HEK293 (cell line): Measurements from ENCODE around the gene ZNF747.

Experiments
- IKZF3 ChIP-seq: fragments of 450-650 bp; IDR thresholded peaks from 2 replicates; pipeline ENCODE4 v1.5.0; 2018; ENCODE audit warnings: missing biosample characterization, mild to moderate bottlenecking, missing genetic modification characterization, moderate library complexity
- KLF16 ChIP-seq: fragments of 450-650 bp; formaldehyde crosslinking; IDR thresholded peaks from 2 replicates; pipeline ENCODE4 v1.5.1; 2017; ENCODE audit warnings: missing biosample characterization, missing genetic modification characterization
- KLF17 ChIP-seq: fragments of 450-650 bp; formaldehyde crosslinking; IDR thresholded peaks from 2 replicates; pipeline ENCODE4 v1.5.1; 2016; ENCODE audit warnings: missing biosample characterization, missing genetic modification characterization
- SCRT2 ChIP-seq: fragments of 450-650 bp; formaldehyde crosslinking; IDR thresholded peaks from 2 replicates; pipeline ENCODE4 v1.5.1; 2016; ENCODE audit warnings: missing biosample characterization, missing genetic modification characterization
- SETDB1 ChIP-seq: IDR thresholded peaks from one replicate; pipeline ENCODE4 v1.6.1; 2017; ENCODE audit warnings: mild to moderate bottlenecking, low read length, moderate library complexity, mixed read lengths; ENCODE audit not compliant: insufficient read length
- SP2 ChIP-seq: fragments of 450-650 bp; formaldehyde crosslinking; IDR thresholded peaks from 2 replicates; pipeline ENCODE4 v1.5.1; 2016; ENCODE audit warnings: missing biosample characterization, missing genetic modification characterization
- ZNF23 ChIP-seq: fragments of 450-650 bp; formaldehyde crosslinking; IDR thresholded peaks from 2 replicates; pipeline ENCODE4 v1.5.1; 2016; ENCODE audit warnings: missing biosample characterization, missing genetic modification characterization, borderline replicate concordance
- ZNF292 ChIP-seq: fragments of 450-650 bp; formaldehyde crosslinking; IDR thresholded peaks from 2 replicates; pipeline ENCODE4 v1.5.1; 2016; ENCODE audit warnings: low read depth, missing biosample characterization, missing genetic modification characterization, borderline replicate concordance
- ZNF776 ChIP-seq: fragments of 450-650 bp; formaldehyde crosslinking; IDR thresholded peaks from 2 replicates; pipeline ENCODE4 v1.5.0; 2017; ENCODE audit warnings: missing biosample characterization, missing genetic modification characterization, borderline replicate concordance
- TF ChIP-seq, protein P1 (sequence below): fragments of 450-650 bp; formaldehyde crosslinking; IDR thresholded peaks from 2 replicates; pipeline ENCODE4 v1.5.1; 2016; ENCODE audit warnings: missing biosample characterization, missing genetic modification characterization
- TF ChIP-seq, protein P2 (sequence below): fragments of 450-650 bp; formaldehyde crosslinking; IDR thresholded peaks from 2 replicates; pipeline ENCODE4 v1.5.1; 2016; ENCODE audit warnings: missing biosample characterization, missing genetic modification characterization
- TF ChIP-seq, protein P3 (sequence below): IDR thresholded peaks from 2 replicates; pipeline ENCODE4 v1.6.1; 2011; ENCODE audit warnings: mild to moderate bottlenecking, low read depth, low read length, borderline replicate concordance

DNA sequence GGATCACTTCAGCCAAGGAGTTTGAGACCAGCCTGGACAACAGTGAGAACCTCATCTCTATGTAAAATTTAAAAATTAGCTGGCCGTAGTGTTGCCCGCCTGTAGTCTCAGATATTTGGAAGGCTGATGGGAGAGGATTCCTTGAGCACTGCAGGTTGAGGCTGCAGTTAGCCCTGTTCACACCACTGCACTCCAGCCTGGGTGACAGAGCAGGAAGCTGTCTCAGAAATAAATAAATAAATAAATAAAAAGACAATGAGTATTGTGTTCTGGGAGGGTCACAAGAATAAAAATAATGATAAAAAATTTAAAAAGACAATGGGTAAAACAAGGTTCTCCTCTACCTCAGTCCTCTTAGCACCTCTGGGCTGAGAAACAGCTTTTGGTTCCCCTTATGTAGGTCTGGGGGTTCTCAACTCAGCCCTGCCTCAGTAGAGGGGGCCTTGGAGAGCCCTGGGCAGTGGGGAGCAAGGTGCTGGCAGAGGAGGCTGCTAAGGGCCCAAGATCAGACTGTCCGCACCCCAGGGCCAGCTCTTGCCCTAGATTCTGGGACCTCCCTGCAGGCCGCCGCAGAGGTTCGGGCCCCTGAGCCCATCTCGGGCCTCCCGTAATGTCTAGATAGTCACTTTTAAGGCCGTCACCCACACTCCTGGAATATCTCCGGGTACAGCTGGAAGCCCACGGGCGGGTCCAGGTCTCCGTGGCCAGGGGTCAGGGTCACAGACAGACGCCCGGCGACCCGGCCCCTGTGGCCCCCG lies 20.1 kb upstream of the ZNF747 start:
- TF ChIP-seq, protein P1, sequence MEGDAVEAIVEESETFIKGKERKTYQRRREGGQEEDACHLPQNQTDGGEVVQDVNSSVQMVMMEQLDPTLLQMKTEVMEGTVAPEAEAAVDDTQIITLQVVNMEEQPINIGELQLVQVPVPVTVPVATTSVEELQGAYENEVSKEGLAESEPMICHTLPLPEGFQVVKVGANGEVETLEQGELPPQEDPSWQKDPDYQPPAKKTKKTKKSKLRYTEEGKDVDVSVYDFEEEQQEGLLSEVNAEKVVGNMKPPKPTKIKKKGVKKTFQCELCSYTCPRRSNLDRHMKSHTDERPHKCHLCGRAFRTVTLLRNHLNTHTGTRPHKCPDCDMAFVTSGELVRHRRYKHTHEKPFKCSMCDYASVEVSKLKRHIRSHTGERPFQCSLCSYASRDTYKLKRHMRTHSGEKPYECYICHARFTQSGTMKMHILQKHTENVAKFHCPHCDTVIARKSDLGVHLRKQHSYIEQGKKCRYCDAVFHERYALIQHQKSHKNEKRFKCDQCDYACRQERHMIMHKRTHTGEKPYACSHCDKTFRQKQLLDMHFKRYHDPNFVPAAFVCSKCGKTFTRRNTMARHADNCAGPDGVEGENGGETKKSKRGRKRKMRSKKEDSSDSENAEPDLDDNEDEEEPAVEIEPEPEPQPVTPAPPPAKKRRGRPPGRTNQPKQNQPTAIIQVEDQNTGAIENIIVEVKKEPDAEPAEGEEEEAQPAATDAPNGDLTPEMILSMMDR, result no peak
- no peak for TF ChIP-seq ZNF23 (tag by site-specific recombination)
- TF ChIP-seq KLF16, result no peak
- TF ChIP-seq, protein P2, sequence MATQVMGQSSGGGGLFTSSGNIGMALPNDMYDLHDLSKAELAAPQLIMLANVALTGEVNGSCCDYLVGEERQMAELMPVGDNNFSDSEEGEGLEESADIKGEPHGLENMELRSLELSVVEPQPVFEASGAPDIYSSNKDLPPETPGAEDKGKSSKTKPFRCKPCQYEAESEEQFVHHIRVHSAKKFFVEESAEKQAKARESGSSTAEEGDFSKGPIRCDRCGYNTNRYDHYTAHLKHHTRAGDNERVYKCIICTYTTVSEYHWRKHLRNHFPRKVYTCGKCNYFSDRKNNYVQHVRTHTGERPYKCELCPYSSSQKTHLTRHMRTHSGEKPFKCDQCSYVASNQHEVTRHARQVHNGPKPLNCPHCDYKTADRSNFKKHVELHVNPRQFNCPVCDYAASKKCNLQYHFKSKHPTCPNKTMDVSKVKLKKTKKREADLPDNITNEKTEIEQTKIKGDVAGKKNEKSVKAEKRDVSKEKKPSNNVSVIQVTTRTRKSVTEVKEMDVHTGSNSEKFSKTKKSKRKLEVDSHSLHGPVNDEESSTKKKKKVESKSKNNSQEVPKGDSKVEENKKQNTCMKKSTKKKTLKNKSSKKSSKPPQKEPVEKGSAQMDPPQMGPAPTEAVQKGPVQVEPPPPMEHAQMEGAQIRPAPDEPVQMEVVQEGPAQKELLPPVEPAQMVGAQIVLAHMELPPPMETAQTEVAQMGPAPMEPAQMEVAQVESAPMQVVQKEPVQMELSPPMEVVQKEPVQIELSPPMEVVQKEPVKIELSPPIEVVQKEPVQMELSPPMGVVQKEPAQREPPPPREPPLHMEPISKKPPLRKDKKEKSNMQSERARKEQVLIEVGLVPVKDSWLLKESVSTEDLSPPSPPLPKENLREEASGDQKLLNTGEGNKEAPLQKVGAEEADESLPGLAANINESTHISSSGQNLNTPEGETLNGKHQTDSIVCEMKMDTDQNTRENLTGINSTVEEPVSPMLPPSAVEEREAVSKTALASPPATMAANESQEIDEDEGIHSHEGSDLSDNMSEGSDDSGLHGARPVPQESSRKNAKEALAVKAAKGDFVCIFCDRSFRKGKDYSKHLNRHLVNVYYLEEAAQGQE (tag by site-specific recombination), result no peak
- TF ChIP-seq ZNF776 (tag by site-specific recombination), result no peak
- TF ChIP-seq, protein P3, sequence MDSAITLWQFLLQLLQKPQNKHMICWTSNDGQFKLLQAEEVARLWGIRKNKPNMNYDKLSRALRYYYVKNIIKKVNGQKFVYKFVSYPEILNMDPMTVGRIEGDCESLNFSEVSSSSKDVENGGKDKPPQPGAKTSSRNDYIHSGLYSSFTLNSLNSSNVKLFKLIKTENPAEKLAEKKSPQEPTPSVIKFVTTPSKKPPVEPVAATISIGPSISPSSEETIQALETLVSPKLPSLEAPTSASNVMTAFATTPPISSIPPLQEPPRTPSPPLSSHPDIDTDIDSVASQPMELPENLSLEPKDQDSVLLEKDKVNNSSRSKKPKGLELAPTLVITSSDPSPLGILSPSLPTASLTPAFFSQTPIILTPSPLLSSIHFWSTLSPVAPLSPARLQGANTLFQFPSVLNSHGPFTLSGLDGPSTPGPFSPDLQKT, result no peak
- no peak for TF ChIP-seq SETDB1
- TF ChIP-seq SCRT2 (tag by site-specific recombination), result no peak
- TF ChIP-seq ZNF292 (tag by site-specific recombination), result no peak
- no peak for TF ChIP-seq IKZF3 (tag by site-specific recombination)
- TF ChIP-seq SP2 (tag by site-specific recombination), result no peak
- TF ChIP-seq KLF17 (tag by site-specific recombination), result no peak
